Mesenteric fat pad (tissue), 1 donor: ENCODE results near the gene PLEKHA6. TPM values are rescaled to one million over a fixed set of nuclear protein-coding genes. Genes with fewer than 3 reads are reported as not detected.

ENCODE experiments used
- DNase-seq: peaks from one replicate; pipeline ENCODE4 v3.0.0-alpha.2; 2020; ENCODE audit warnings: low spot score
- long read RNA-seq: library from polyadenylated mRNA; unstranded; transcript quantifications from one replicate; pipeline ENCODE4 v2.0.0, GENCODE V29; 2020
- total RNA-seq: library from RNA; stranded (reverse); fragmentation: NEBNext Ultra II Directional; extraction: Animal tissue kit (Norgen Biotek cat#: 25700); gene quantifications from one replicate; pipeline ENCODE4 v1.2.1, GENCODE V29; 2021
- donor health status: DM: yes; HTN: yes; CAD: no.

PLEKHA6 gene
- total RNA-seq = 3.5 TPM
- long read RNA-seq, partial matches to known transcripts = 1 of 4 reads
- long read RNA-seq, other reads (novel, unspliced or antisense) = 3 of 4 reads

DNA sequence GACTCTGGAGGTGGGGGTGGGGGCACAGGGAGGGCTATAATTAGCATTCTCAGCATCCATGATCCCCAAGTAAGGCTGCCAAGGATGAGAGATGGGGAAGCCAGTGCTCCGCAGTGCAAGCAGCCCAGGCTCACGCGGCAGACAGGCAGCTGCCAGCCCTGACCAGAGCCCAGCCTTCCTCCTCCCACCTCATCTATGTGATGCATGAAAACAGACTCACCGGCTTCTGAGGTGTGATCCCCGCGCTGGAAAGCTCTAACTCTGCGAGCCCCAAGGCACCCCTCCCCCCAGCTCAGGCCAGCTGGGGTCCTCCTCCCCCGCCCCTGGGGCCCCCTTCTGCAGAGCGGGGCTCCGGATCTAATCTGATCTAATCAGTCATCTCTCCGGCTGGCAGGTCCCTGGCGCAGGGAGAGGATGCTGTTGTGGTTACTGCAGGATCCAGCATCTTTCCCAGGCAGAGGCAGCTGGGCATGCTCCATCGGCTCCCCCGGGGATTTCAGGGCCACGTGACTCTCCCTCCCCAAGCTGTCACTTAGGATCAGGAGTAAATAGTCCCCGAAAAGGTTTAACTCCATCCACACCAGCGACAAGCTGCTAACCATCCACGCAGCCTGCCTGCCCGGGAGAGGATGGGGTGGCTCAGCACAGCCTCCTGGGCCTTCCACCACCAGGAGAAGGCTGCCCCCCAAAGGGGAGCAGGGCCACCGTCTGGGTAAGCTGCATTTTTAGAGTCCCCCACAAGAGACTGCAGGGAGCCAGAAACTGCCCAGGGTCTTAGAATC, at the start of gene PLEKHA6:
Gene PLEKHA6 (minus strand): TSS at position 456 of the 782 bp plus-strand sequence. CDS start 86,202 bp downstream, outside the sequence.
- DNase-seq = no peak

DNA sequence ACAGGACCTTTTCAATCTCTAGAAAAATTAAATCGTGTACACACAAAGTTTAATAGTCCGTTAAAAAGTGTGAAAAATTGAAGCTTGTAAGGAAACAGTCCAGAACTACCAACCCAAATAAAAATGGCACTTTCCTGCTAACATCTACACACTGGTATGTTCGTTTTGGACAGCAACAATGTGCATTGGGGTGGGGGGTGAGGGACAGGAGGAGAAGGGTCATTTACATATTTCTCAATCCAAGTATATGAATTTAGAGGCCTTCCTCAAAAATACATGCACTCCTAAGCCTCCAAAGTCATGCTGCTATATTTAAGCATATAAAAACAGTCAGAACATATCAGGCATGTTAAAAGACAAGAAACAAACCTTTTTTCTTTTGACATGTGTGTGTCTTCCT, 49.4 kb upstream of the PLEKHA6 start:
- DNase-seq = no peak

DNA sequence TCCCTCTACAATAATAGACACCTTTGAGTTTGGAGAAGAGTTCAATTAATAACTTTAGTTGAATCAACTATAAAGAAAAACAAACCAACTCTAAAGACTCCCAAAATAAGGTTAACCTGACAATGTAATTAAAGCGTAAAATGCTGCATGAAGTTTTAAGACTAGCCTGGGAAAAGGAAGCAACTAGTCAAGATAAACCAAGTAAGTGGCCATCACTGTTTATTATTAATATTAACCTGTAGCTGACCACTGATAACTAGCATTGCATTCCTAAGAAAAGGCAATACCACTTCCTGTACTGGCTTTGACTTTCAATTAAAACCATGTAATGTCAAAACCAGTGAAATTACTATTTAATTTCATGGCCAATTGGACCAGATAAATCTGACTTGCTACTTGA, 48.9 kb upstream of the PLEKHA6 start:
- DNase-seq = no peak

- no peak for DNase-seq
These were observed 48.4 kb upstream of the PLEKHA6 start for GRCh38 chr1:204408074-204408507.

DNA sequence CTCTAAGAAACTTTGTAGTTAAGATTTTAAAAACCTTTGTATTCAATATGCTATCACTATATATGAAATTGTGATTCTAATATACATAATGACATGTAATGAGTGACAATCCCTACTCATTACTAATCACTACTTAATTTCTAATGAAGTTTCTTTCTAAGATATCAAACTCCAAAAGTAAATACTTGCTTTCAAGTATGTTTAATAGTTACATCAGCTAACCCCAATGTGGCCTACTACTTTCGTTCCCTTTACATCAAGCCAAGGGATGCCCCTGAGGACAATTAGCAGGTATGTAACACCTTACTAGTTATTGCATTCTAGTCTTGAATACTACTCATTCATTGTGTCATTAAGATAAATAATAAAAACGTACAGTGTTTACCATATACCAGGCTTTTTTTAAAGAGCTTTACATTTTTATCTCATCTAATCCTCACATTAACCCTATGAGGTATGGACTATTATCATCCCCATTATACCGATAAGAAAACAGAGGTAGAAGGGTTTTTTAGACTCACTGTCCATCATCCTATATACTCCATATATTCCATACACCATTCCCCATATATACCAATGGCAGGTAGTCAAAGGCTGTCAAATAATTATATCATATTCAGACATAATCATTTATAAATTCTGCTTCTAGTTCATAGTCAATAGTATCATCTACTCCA, 47.7 kb upstream of the PLEKHA6 start:
- DNase-seq = no peak

GRCh38 chr1:204406621-204407020, 46.9 kb upstream of the PLEKHA6 start:
- no peak for DNase-seq

- DNase-seq = no peak
These were observed 46.3 kb upstream of the PLEKHA6 start for GRCh38 chr1:204405988-204406387.

- DNase-seq = no peak
These were observed 44.9 kb upstream of the PLEKHA6 start for GRCh38 chr1:204404629-204405028.

GRCh38 chr1:204402391-204402790, 42.7 kb upstream of the PLEKHA6 start:
- DNase-seq = no peak

- no peak for DNase-seq
These were observed 42.0 kb upstream of the PLEKHA6 start for GRCh38 chr1:204401730-204402129.

DNA sequence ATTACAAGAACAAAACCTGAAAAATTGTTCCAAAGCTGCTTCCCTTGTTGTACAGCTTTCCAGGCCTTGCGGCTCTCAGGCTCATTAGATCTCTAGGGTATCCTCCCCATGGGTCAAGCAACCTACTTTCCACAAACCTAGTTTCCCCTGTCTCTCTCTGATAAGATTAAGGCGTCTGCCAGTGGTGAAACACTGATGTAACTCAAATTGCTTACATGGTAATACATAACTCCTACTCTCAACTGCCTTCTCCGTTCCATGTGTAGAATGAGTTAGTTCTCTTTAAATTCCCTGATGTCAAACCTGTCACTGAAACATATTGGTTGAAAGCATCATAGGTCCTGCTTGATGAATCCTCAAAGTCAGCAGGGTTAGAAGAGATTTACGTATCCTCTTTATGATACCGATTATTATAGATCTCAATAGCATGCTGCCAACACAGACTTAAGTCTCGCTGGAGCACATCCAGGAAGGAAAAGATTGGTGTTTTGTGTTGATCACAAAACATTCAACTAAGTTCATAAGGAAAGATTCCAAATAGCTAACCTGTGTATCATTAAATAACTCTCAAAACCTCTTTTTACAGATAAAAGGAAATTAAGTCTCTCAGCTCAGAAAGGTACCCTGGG, 41.3 kb upstream of the PLEKHA6 start:
- DNase-seq = no peak

- DNase-seq = no peak
These were observed 38.7 kb upstream of the PLEKHA6 start for GRCh38 chr1:204398197-204399125.

GRCh38 chr1:204396015-204396583, 36.4 kb upstream of the PLEKHA6 start:
- no peak for DNase-seq

DNA sequence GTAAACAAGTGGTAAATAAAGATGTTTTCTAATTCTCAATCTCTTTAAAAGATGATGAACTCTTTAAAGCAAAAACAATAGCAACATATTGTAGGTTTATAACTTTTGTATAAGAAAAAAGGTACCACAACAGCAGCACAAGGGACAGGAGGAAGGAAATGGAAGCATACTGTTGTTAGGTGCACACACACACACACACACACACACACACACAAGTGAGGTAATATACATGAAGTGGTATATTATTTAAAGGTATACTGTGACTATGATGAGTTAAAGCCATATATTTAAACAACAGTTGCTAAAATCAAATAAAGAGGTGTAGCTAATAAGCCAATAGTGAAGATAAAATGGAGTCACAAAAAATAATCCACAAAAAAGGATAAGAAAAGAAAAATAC, 31.9 kb upstream of the PLEKHA6 start:
- DNase-seq = no peak

DNA sequence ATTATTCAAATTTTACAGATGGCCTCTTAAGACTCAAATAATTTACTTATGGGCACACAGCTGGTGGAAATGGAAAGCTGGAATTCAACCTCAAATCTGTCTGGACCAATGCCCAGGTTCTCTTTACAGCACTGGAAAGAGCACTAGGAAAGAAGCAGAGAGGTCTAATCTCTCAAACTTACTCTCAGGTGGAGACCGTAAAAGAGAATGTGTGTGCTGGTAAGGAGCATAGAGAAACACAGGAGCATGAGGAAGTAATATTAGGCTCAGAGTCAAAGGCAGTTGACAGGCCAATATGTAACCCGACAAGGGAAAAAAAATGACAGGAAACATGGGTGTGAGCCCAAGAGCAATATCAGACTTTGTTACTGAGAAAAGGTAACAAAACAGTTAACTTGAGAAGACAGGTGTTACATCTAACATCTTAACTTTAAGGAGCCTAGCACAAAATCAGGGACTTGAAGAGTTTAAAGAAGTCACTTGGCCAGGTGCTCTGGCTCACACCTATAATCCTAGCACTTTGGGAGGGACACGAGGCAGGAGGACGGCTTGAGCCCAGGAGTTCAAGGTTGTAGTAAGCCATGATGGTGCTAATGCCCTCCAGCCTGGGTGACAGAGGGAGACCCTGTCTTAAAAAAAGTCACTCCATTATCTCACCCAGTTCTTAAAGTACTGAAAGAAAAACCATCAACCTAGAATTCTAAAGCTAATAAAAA, 31.2 kb upstream of the PLEKHA6 start:
- DNase-seq = no peak

DNA sequence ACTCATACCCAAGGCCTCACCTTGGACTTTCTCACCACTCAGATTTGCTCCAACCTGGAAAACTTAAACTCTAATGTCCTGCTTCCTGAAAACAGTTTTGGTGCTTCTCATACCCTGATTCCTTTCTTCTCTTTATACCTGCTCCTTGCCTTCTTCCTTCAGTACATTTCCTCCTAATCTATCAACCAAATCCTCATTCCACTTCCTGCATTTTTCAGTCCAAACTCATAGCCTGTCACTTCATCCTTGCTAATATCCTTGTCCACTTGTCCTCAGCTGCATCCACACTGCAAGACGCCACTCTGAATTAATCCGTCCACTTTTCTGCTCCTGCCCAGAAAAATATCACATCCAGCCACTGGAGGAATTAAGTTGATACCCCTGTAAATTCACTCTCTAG, 26.0 kb upstream of the PLEKHA6 start:
- no peak for DNase-seq

- no peak for DNase-seq
These were observed 25.1 kb upstream of the PLEKHA6 start for GRCh38 chr1:204384636-204385352.

- no peak for DNase-seq
These were observed 23.6 kb upstream of the PLEKHA6 start for GRCh38 chr1:204383163-204383904.

- DNase-seq = no peak
These were observed 23.0 kb upstream of the PLEKHA6 start for GRCh38 chr1:204382714-204383083.
